Measurements from ENCODE around the gene GNAO1. TPM values are rescaled to one million over a fixed set of nuclear protein-coding genes. Genes with fewer than 3 reads are reported as not detected.

The GNAO1 gene
- total and polyA plus RNA-seq, 5 donors from 2014 or later, result 3.0 TPM; not detected in 4

DNA sequence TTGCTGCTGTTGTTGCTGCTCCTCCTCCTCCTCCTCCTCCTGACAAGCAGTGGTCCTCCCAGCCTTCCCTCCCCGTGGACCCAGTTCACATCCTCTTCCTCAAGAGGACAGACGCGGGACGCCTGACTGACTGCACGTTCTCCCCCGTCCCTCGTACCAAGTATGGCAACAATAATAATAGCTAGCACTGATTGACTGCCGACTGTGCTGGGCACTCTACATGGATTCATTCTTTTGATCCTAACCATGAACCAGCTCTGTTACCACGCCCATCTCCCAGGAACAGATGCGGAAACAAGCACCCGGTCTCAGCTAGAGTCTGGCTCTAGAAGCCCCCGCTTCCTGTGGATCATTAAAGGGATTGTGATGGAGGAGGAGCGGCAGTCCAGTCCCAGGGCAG is 78.0 kb downstream of the GNAO1 start:
- Histone ChIP-seq H3K4me3 (ENCODE audit: low read depth, low read length) (no peak overlapping the region), H3K27me3 (ENCODE audit: control insufficient read depth, insufficient read depth, low read length) (peaks cover 3% of the 10 kb centered on the region), H3K4me1 (ENCODE audit: control insufficient read depth, insufficient read depth, low read length, poor library complexity, severe bottlenecking) (no peaks in the 10 kb centered on the region), H3K9me3 (ENCODE audit: control insufficient read depth in 2 of 2, low read length in 2 of 2) (no peaks in the 10 kb centered on the region), H3K36me3 (ENCODE audit: control insufficient read depth, insufficient read depth, low read length) (no peaks in the 10 kb centered on the region), H3K27ac (ENCODE audit: insufficient read depth, low read length, poor library complexity, severe bottlenecking) (no peak overlapping the region)
- Mint-ChIP-seq H3K27ac (peak overlapping the region in 1 of 3 donors; percentile 39), H3K9me3 (peaks cover 0 to 2% (median 0%) of the 10 kb centered on the region in 7 donors), H3K4me3 (no peak overlapping the region), H3K27me3 (no peaks in the 10 kb centered on the region), H3K4me1 (no peaks in the 10 kb centered on the region), H3K36me3 (no peaks in the 10 kb centered on the region)
- no peak for ATAC-seq (ENCODE audit: low read depth in 2 of 2)
- no peak for DNase-seq

DNA sequence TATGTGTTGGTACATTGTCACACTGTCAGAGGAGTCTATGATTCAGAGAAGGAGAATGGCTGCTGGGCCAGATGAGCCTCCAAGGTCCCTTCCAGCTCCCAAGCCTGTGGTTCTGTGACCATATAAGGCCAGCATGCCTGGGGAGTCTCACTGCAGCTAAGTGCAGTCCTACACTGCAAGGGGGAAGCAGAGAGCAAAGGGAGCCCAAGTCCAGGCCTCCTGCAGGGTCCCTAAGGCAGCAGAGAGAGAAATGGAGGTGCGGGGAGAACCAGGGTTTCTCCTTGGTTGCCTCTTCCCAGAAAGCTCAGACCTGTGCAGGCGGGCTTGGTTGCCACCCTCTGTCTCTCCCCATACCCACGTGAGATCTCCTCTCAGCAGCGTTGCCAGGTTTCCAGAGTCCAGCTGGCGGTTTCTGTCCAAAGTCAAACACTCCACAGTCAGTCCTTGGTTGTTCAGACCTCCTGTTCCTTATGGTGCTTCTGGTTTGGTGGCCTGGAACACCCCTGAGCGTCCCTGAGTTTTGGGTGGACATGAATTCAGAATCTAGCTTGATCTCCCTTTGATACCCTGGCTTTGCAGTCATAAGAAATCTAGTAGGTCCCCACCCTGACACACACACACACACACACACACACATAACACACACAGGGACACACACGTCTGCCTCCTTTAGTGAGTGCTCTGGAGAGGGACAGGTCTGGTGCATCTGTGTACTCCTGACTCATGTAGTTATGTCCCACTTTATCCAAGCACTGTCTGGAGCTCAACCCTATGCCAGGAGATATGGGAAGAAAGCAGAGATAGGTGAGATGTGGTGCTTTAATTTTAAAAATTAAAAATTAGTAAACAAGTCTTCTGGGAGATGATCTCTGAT is 78.8 kb downstream of the GNAO1 start:
- Histone ChIP-seq H3K27ac (ENCODE audit: insufficient read depth, low read length, poor library complexity, severe bottlenecking) (no peak overlapping the region), H3K36me3 (ENCODE audit: control insufficient read depth, insufficient read depth, low read length) (no peaks in the 10 kb centered on the region), H3K27me3 (ENCODE audit: control insufficient read depth, insufficient read depth, low read length) (peaks cover 3% of the 10 kb centered on the region), H3K4me3 (ENCODE audit: low read depth, low read length) (no peak overlapping the region), H3K4me1 (ENCODE audit: control insufficient read depth, insufficient read depth, low read length, poor library complexity, severe bottlenecking) (no peaks in the 10 kb centered on the region), H3K9me3 (ENCODE audit: control insufficient read depth in 2 of 2, low read length in 2 of 2) (no peaks in the 10 kb centered on the region)
- DNase-seq (no peak), ATAC-seq (ENCODE audit: low read depth in 2 of 2) (no peak)
- peaks cover 3% of the 10 kb centered on the region for H3K27me3 Mint-ChIP-seq
- no peak overlapping the region for H3K27ac Mint-ChIP-seq
- H3K4me3 Mint-ChIP-seq, result no peak overlapping the region
- H3K9me3 Mint-ChIP-seq, result peaks cover 0 to 2% (median 0%) of the 10 kb centered on the region in 7 donors
- no peaks in the 10 kb centered on the region for H3K4me1 Mint-ChIP-seq
- H3K36me3 Mint-ChIP-seq, result no peaks in the 10 kb centered on the region

DNA sequence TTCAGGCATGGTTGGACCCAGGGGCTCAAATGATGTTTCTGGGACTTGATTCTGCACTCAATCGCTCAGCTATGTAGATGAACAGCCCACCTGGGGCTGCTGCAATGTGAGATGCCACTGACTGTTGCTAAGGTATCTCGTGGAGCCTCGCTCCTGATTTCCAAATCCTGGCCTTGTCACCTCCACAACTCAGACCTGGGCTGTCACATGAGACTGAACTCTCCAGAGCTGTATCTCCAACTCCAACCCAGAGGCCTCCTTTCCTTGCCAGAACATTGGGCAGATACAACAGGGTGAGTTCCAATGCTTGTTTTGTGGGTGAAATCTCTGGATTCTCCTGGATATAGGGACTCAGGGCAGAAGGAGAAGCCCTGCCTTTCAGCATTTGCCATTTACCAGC is 79.5 kb downstream of the GNAO1 start:
- Histone ChIP-seq H3K4me1 (ENCODE audit: control insufficient read depth, insufficient read depth, low read length, poor library complexity, severe bottlenecking) (no peaks in the 10 kb centered on the region), H3K27me3 (ENCODE audit: control insufficient read depth, insufficient read depth, low read length) (peaks cover 3% of the 10 kb centered on the region), H3K4me3 (ENCODE audit: low read depth, low read length) (no peak overlapping the region), H3K9me3 (ENCODE audit: control insufficient read depth in 2 of 2, low read length in 2 of 2) (no peaks in the 10 kb centered on the region), H3K36me3 (ENCODE audit: control insufficient read depth, insufficient read depth, low read length) (no peaks in the 10 kb centered on the region), H3K27ac (ENCODE audit: insufficient read depth, low read length, poor library complexity, severe bottlenecking) (no peak overlapping the region)
- Mint-ChIP-seq H3K36me3 (no peaks in the 10 kb centered on the region), H3K27ac (no peak overlapping the region), H3K4me3 (no peak overlapping the region), H3K9me3 (peaks cover 0 to 2% (median 0%) of the 10 kb centered on the region in 7 donors), H3K4me1 (no peaks in the 10 kb centered on the region), H3K27me3 (peaks cover 4% of the 10 kb centered on the region)
- DNase-seq (no peak), ATAC-seq (ENCODE audit: low read depth in 2 of 2) (no peak)

DNA sequence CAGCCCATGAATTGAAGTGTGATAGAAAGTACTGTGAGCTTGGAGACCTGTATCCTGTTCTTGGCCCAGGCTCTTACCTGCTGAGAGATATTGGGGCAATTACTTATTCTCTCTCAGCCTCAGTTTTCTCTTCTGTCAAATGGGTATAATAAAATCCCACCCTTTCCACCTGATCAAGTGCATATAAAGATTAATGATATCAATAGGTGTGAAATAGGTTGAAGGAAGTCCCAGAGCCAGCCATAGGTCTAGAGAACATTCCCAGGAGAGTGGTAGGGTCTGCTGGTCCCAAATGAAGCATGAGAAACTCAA is 81.2 kb downstream of the GNAO1 start:
- H3K36me3 ChIP-seq (ENCODE audit: control insufficient read depth, insufficient read depth, low read length), result no peaks in the 10 kb centered on the region
- H3K27ac Mint-ChIP-seq, result no peak overlapping the region
- no peak for ATAC-seq (ENCODE audit: low read depth in 2 of 2)

DNA sequence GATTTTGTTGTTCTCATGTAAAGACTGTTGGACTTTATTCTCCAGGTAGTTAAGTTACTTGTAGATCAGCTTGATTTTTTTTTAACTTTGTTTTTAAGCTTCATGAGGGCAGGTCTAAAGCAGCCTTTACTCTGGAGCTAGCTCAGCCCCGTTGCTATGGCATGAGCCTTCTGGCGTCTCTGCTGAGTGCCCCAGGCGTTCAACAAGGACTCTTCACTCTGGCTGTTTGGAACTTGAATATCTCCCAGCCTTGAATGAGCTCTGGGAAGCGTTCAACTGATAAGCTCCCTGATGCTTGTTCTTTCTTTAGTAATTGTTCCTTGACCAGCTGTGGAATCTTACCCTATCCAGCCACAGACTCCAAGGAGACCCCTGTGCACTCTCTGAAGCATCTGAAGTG is 82.3 kb downstream of the GNAO1 start:
- Mint-ChIP-seq H3K36me3 (no peaks in the 10 kb centered on the region), H3K27ac (no peak overlapping the region)
- no peaks in the 10 kb centered on the region for H3K4me1 ChIP-seq (ENCODE audit: control insufficient read depth, insufficient read depth, low read length, poor library complexity, severe bottlenecking)

More for the DNA sequence above, 81.2 kb downstream of the GNAO1 start:
- Histone ChIP-seq H3K9me3 (ENCODE audit: control insufficient read depth in 2 of 2, low read length in 2 of 2) (no peaks in the 10 kb centered on the region), H3K4me3 (ENCODE audit: low read depth, low read length) (no peak overlapping the region), H3K4me1 (ENCODE audit: control insufficient read depth, insufficient read depth, low read length, poor library complexity, severe bottlenecking) (no peaks in the 10 kb centered on the region), H3K27ac (ENCODE audit: insufficient read depth, low read length, poor library complexity, severe bottlenecking) (no peak overlapping the region), H3K27me3 (ENCODE audit: control insufficient read depth, insufficient read depth, low read length) (peaks cover 3% of the 10 kb centered on the region)
- no peaks in the 10 kb centered on the region for H3K36me3 Mint-ChIP-seq
- peaks cover 0 to 2% (median 0%) of the 10 kb centered on the region in 7 donors for H3K9me3 Mint-ChIP-seq
- peaks cover 11% of the 10 kb centered on the region for H3K27me3 Mint-ChIP-seq
- no peak for DNase-seq
- H3K4me3 Mint-ChIP-seq, result no peak overlapping the region
- H3K4me1 Mint-ChIP-seq, result no peaks in the 10 kb centered on the region

DNA sequence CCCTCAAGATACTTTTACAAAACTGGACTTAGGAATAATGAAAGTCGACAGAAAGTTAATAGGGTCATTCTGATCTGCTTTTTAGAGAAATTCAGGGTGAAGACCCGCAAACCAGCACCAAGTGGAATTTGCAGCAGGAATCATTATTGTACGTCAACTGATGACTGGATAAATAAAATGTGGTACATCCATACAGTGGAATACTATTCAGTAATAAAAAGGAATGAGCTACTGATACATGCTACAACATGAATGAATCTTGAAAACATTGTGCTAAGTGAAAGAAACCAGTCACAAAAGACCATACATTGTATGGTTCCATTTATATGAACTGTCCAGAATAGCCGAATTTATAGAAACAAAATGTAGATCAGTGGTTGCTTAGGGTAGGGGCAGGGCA is 83.1 kb downstream of the GNAO1 start:
- peaks cover 13% of the 10 kb centered on the region for H3K27me3 Mint-ChIP-seq
- peaks cover 0 to 9% (median 6%) of the 10 kb centered on the region in 4 donors for H3K4me1 Mint-ChIP-seq
- H3K9me3 Mint-ChIP-seq, result peaks cover 0 to 2% (median 0%) of the 10 kb centered on the region in 7 donors
- no peak overlapping the region for H3K4me3 ChIP-seq (ENCODE audit: low read depth, low read length)
- no peak overlapping the region for H3K4me3 Mint-ChIP-seq
- no peaks in the 10 kb centered on the region for H3K9me3 ChIP-seq (ENCODE audit: control insufficient read depth in 2 of 2, low read length in 2 of 2)
- no peak for ATAC-seq (ENCODE audit: low read depth in 2 of 2)
- DNase-seq, result no peak
- H3K36me3 Mint-ChIP-seq, result no peaks in the 10 kb centered on the region
- H3K27me3 ChIP-seq (ENCODE audit: control insufficient read depth, insufficient read depth, low read length), result peaks cover 3% of the 10 kb centered on the region
- peaks cover 3% of the 10 kb centered on the region for H3K4me1 ChIP-seq (ENCODE audit: control insufficient read depth, insufficient read depth, low read length, poor library complexity, severe bottlenecking)
- no peaks in the 10 kb centered on the region for H3K36me3 ChIP-seq (ENCODE audit: control insufficient read depth, insufficient read depth, low read length)
- H3K27ac ChIP-seq (ENCODE audit: insufficient read depth, low read length, poor library complexity, severe bottlenecking), result no peak overlapping the region
- H3K27ac Mint-ChIP-seq, result no peak overlapping the region

More for the DNA sequence above, 82.3 kb downstream of the GNAO1 start:
- no peak for DNase-seq
- no peaks in the 10 kb centered on the region for H3K9me3 ChIP-seq (ENCODE audit: control insufficient read depth in 2 of 2, low read length in 2 of 2)
- Mint-ChIP-seq H3K9me3 (peaks cover 0 to 2% (median 0%) of the 10 kb centered on the region in 7 donors), H3K27me3 (peaks cover 13% of the 10 kb centered on the region), H3K4me1 (peaks cover 0 to 2% (median under 1%) of the 10 kb centered on the region in 4 donors), H3K4me3 (no peak overlapping the region)
- H3K4me3 ChIP-seq (ENCODE audit: low read depth, low read length), result no peak overlapping the region
- H3K36me3 ChIP-seq (ENCODE audit: control insufficient read depth, insufficient read depth, low read length), result no peaks in the 10 kb centered on the region
- H3K27ac ChIP-seq (ENCODE audit: insufficient read depth, low read length, poor library complexity, severe bottlenecking), result no peak overlapping the region
- ATAC-seq (ENCODE audit: low read depth in 2 of 2), result no peak
- peaks cover 3% of the 10 kb centered on the region for H3K27me3 ChIP-seq (ENCODE audit: control insufficient read depth, insufficient read depth, low read length)

DNA sequence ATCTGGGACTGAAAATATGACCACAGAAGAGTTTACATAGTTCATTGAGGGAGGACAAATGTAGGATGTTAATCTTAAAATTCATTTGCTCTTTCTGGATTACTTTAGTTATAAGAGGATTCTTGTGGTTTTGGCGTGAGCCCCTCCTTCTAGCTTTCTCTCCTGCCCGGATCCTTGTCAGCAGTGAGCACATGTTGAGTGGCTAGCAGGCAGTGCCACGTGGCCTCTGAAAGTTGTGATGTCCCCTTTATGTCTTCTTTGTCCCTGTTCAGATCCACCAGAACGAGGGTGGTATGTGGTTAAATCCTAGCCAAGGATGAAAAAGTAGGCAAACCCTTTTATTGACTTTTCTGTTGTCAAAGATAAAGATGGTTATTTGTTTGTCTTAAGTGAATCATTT is 83.8 kb downstream of the GNAO1 start:
- Histone ChIP-seq H3K27me3 (ENCODE audit: control insufficient read depth, insufficient read depth, low read length) (peaks cover 3% of the 10 kb centered on the region), H3K4me1 (ENCODE audit: control insufficient read depth, insufficient read depth, low read length, poor library complexity, severe bottlenecking) (peaks cover 3% of the 10 kb centered on the region), H3K9me3 (ENCODE audit: control insufficient read depth in 2 of 2, low read length in 2 of 2) (no peaks in the 10 kb centered on the region), H3K36me3 (ENCODE audit: control insufficient read depth, insufficient read depth, low read length) (no peaks in the 10 kb centered on the region), H3K4me3 (ENCODE audit: low read depth, low read length) (no peak overlapping the region), H3K27ac (ENCODE audit: insufficient read depth, low read length, poor library complexity, severe bottlenecking) (no peak overlapping the region)
- DNase-seq (no peak), ATAC-seq (ENCODE audit: low read depth in 2 of 2) (no peak)
- H3K36me3 Mint-ChIP-seq, result no peaks in the 10 kb centered on the region
- peaks cover 0 to 13% (median 6%) of the 10 kb centered on the region in 4 donors for H3K4me1 Mint-ChIP-seq
- peaks cover 0 to 2% (median 0%) of the 10 kb centered on the region in 7 donors for H3K9me3 Mint-ChIP-seq
- peaks cover 13% of the 10 kb centered on the region for H3K27me3 Mint-ChIP-seq
- H3K4me3 Mint-ChIP-seq, result no peak overlapping the region
- H3K27ac Mint-ChIP-seq, result no peak overlapping the region

DNA sequence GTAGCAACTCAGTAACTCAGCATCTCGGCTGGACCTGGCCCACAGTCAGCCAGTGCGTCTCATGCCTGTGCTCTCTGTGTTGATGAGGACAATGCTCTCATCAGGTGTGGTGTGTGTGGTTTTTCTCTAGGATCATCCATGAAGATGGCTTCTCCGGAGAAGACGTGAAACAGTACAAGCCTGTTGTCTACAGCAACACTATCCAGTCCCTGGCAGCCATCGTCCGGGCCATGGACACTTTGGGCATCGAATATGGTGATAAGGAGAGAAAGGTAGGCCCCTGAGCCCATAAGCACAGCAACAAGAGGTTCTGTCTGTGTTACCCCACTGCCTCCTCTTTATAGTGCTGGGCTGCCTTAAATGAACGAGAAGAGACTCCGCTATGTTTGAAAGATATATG is 84.5 kb downstream of the GNAO1 start:
- Histone ChIP-seq H3K9me3 (ENCODE audit: control insufficient read depth in 2 of 2, low read length in 2 of 2) (no peaks in the 10 kb centered on the region), H3K36me3 (ENCODE audit: control insufficient read depth, insufficient read depth, low read length) (no peaks in the 10 kb centered on the region), H3K4me1 (ENCODE audit: control insufficient read depth, insufficient read depth, low read length, poor library complexity, severe bottlenecking) (peaks cover 3% of the 10 kb centered on the region), H3K4me3 (ENCODE audit: low read depth, low read length) (no peak overlapping the region), H3K27ac (ENCODE audit: insufficient read depth, low read length, poor library complexity, severe bottlenecking) (no peak overlapping the region), H3K27me3 (ENCODE audit: control insufficient read depth, insufficient read depth, low read length) (peaks cover 3% of the 10 kb centered on the region)
- no peak overlapping the region for H3K4me3 Mint-ChIP-seq
- peaks cover 0 to 13% (median 6%) of the 10 kb centered on the region in 4 donors for H3K4me1 Mint-ChIP-seq
- H3K27ac Mint-ChIP-seq, result no peak overlapping the region
- peaks cover 13% of the 10 kb centered on the region for H3K27me3 Mint-ChIP-seq
- H3K36me3 Mint-ChIP-seq, result no peaks in the 10 kb centered on the region
- peaks cover 0 to 2% (median 0%) of the 10 kb centered on the region in 7 donors for H3K9me3 Mint-ChIP-seq
- DNase-seq, result no peak
- no peak for ATAC-seq (ENCODE audit: low read depth in 2 of 2)

Data from CD4-positive, CD25-positive, alpha-beta regulatory T cell (primary cell).